ENCODE data around the gene TMOD2.

GRCh38 chr15:51838270-51838669 lies 86.9 kb downstream of the TMOD2 start:
- TF ChIP-seq CREB1 (IDR thresholded peaks at IDR 0.05; ENCODE audit: low read depth) (no peak), EP300 (IDR thresholded peaks at IDR 0.05; ENCODE audit: borderline replicate concordance) (no peak), TAF1 (IDR thresholded peaks at IDR 0.05; ENCODE audit: low read depth) (no peak), REST (IDR thresholded peaks at IDR 0.05; ENCODE audit: low read depth) (no peak), RAD21 (IDR thresholded peaks at IDR 0.05; ENCODE audit: low read depth) (no peak), NFIC (IDR thresholded peaks at IDR 0.05) (no peak), FOXM1 (IDR thresholded peaks at IDR 0.05; ENCODE audit: borderline replicate concordance, low read depth) (no peak), EGR1 (IDR thresholded peaks at IDR 0.05) (no peak), TEAD4 (IDR thresholded peaks at IDR 0.05) (no peak), YY1 (IDR thresholded peaks at IDR 0.05; ENCODE audit: low read depth) (no peak), TCF12 (IDR thresholded peaks at IDR 0.05; ENCODE audit: low read depth) (no peak)
- TF ChIP-seq, protein P1, sequence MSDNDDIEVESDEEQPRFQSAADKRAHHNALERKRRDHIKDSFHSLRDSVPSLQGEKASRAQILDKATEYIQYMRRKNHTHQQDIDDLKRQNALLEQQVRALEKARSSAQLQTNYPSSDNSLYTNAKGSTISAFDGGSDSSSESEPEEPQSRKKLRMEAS (IDR thresholded peaks at IDR 0.05): no peak
- TF ChIP-seq, protein P2, sequence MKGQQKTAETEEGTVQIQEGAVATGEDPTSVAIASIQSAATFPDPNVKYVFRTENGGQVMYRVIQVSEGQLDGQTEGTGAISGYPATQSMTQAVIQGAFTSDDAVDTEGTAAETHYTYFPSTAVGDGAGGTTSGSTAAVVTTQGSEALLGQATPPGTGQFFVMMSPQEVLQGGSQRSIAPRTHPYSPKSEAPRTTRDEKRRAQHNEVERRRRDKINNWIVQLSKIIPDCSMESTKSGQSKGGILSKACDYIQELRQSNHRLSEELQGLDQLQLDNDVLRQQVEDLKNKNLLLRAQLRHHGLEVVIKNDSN (IDR thresholded peaks at IDR 0.05): no peak

Data from Ishikawa (cell line).